Measurements from ENCODE around the gene ABCC10.

GRCh38 chr6:43491750-43492661, 64.7 kb downstream of the ABCC10 start:
- TF ChIP-seq EZH2 (IDR thresholded peaks at IDR 0.05; ENCODE audit: borderline replicate concordance, low read length), result no peak
- TF ChIP-seq, protein P1, sequence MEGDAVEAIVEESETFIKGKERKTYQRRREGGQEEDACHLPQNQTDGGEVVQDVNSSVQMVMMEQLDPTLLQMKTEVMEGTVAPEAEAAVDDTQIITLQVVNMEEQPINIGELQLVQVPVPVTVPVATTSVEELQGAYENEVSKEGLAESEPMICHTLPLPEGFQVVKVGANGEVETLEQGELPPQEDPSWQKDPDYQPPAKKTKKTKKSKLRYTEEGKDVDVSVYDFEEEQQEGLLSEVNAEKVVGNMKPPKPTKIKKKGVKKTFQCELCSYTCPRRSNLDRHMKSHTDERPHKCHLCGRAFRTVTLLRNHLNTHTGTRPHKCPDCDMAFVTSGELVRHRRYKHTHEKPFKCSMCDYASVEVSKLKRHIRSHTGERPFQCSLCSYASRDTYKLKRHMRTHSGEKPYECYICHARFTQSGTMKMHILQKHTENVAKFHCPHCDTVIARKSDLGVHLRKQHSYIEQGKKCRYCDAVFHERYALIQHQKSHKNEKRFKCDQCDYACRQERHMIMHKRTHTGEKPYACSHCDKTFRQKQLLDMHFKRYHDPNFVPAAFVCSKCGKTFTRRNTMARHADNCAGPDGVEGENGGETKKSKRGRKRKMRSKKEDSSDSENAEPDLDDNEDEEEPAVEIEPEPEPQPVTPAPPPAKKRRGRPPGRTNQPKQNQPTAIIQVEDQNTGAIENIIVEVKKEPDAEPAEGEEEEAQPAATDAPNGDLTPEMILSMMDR (IDR thresholded peaks at IDR 0.05; ENCODE audit: low read length), result no peak

All from OCI-LY1 (cell line).